H9 (cell line): ENCODE results near the gene OGFRL1. TPM values are rescaled to one million over a fixed set of nuclear protein-coding genes. Genes with fewer than 3 reads are reported as not detected.

Experiments used
- DNase-seq: peaks from one replicate; pipeline ENCODE4 v3.0.0-alpha.2; 2017
- H2AFZ ChIP-seq: one replicate; pipeline ENCODE4 v1.6.1; 2013; ENCODE audit warnings: mild to moderate bottlenecking, low read length, control low read depth, moderate library complexity
- H2AK5ac ChIP-seq: 2 replicates; pipeline ENCODE4 v1.6.1; 2013; ENCODE audit warnings: low read length, control low read depth, mixed read lengths; ENCODE audit not compliant: insufficient read length
- H2BK120ac ChIP-seq: one replicate; pipeline ENCODE4 v1.6.1; 2013; ENCODE audit warnings: low read depth, mild to moderate bottlenecking, low read length, control low read depth, inconsistent platforms; ENCODE audit not compliant: poor library complexity, severe bottlenecking
- H2BK12ac ChIP-seq: 2 replicates; pipeline ENCODE4 v1.6.1; 2013; ENCODE audit warnings: low read length, control low read depth, mixed read lengths, low read depth; ENCODE audit not compliant: insufficient read length
- H2BK15ac ChIP-seq: 2 replicates; pipeline ENCODE4 v1.6.1; 2013; ENCODE audit warnings: low read depth, low read length, control low read depth
- H2BK20ac ChIP-seq: one replicate; pipeline ENCODE4 v1.6.1; 2013; ENCODE audit warnings: low read depth, mild to moderate bottlenecking, low read length, control low read depth, inconsistent platforms; ENCODE audit not compliant: poor library complexity, severe bottlenecking
- H2BK5ac ChIP-seq: 2 replicates; pipeline ENCODE4 v1.6.1; 2013; ENCODE audit warnings: low read length, control low read depth, mixed read lengths; ENCODE audit not compliant: insufficient read length
- H3K14ac ChIP-seq: 2 replicates; pipeline ENCODE4 v1.6.1; 2013; ENCODE audit warnings: low read length, control low read depth; ENCODE audit not compliant: insufficient read depth
- H3K18ac ChIP-seq: 2 replicates; pipeline ENCODE4 v1.6.1; 2013; ENCODE audit warnings: low read depth, mild to moderate bottlenecking, mixed read lengths, low read length, control low read depth; ENCODE audit not compliant: insufficient read length
- H3K23ac ChIP-seq: 2 replicates; pipeline ENCODE4 v1.6.1; 2013; ENCODE audit warnings: low read length, control low read depth, mixed read lengths, low read depth; ENCODE audit not compliant: insufficient read length
- H3K23me2 ChIP-seq: 2 replicates; pipeline ENCODE4 v1.6.1; 2013; ENCODE audit warnings: low read depth, mild to moderate bottlenecking, mixed read lengths, low read length, control low read depth; ENCODE audit not compliant: insufficient read length, poor library complexity, severe bottlenecking
- H3K27ac ChIP-seq: 2 replicates; pipeline ENCODE4 v1.5.1; 2013; ENCODE audit warnings: low read length, control low read depth, mixed read lengths, low read depth; ENCODE audit not compliant: insufficient read length
- H3K27me3 ChIP-seq: 2 replicates; pipeline ENCODE4 v1.6.1; 2013; ENCODE audit warnings: low read length, control low read depth, inconsistent platforms; ENCODE audit not compliant: insufficient read depth
- H3K4ac ChIP-seq: 2 replicates; pipeline ENCODE4 v1.6.1; 2013; ENCODE audit warnings: low read depth, mild to moderate bottlenecking, control low read depth, inconsistent platforms, low read length, moderate library complexity
- H3K4me1 ChIP-seq: 2 replicates; pipeline ENCODE4 v1.6.1; 2013; ENCODE audit warnings: low read length, control low read depth, inconsistent platforms; ENCODE audit not compliant: insufficient read depth
- H3K4me2 ChIP-seq: 2 replicates; pipeline ENCODE4 v1.6.1; 2013; ENCODE audit warnings: low read length, control low read depth, mixed read lengths; ENCODE audit not compliant: insufficient read length, insufficient read depth
- H3K56ac ChIP-seq: 2 replicates; pipeline ENCODE4 v1.6.1; 2013; ENCODE audit warnings: low read depth, mild to moderate bottlenecking, mixed read lengths, low read length, control low read depth; ENCODE audit not compliant: insufficient read length
- H3K79me1 ChIP-seq: 2 replicates; pipeline ENCODE4 v1.6.1; 2013; ENCODE audit warnings: low read depth, mild to moderate bottlenecking, moderate library complexity, low read length, control low read depth, inconsistent platforms; ENCODE audit not compliant: insufficient read depth, poor library complexity, severe bottlenecking
- H3K79me2 ChIP-seq: 2 replicates; pipeline ENCODE4 v1.6.1; 2013; ENCODE audit warnings: low read length, control low read depth, inconsistent platforms; ENCODE audit not compliant: insufficient read depth
- H3K9ac ChIP-seq: 2 replicates; pipeline ENCODE4 v1.6.1; 2013; ENCODE audit warnings: low read length, control low read depth, mixed read lengths; ENCODE audit not compliant: insufficient read length; ENCODE audit errors: extremely low read depth
- H3K9me3 ChIP-seq: one replicate; pipeline ENCODE4 v1.6.1; 2013; ENCODE audit warnings: low read depth, low read length, inconsistent platforms; ENCODE audit not compliant: control insufficient read depth
- H3T11ph ChIP-seq: one replicate; pipeline ENCODE4 v1.6.1; 2013; ENCODE audit warnings: mild to moderate bottlenecking, low read length, control low read depth, inconsistent platforms
- H4K20me1 ChIP-seq: one replicate; pipeline ENCODE4 v1.6.1; 2013; ENCODE audit not compliant: control insufficient read depth, insufficient read length, insufficient read depth
- H4K5ac ChIP-seq: 2 replicates; pipeline ENCODE4 v1.6.1; 2013; ENCODE audit warnings: low read depth, mild to moderate bottlenecking, mixed read lengths, low read length, control low read depth; ENCODE audit not compliant: insufficient read length
- H4K8ac ChIP-seq: replicated peaks from 2 replicates; pipeline ENCODE4 v1.6.1; 2013; ENCODE audit warnings: low read length, control low read depth, mixed read lengths, low read depth; ENCODE audit not compliant: insufficient read length
- H4K91ac ChIP-seq: 2 replicates; pipeline ENCODE4 v1.6.1; 2013; ENCODE audit warnings: low read depth, mild to moderate bottlenecking, moderate library complexity, mixed read lengths, low read length, control low read depth; ENCODE audit not compliant: insufficient read length
- H3K27ac Mint-ChIP-seq, 3 experiments: 2 replicates in 2 of 3; 3 replicates in 1 of 3; pipeline ENCODE4 v1.8.0; 2020 to 2021; ENCODE audit warnings: mixed read lengths in 3 of 3, mild to moderate bottlenecking in 1 of 3, moderate library complexity in 1 of 3
- H3K27me3 Mint-ChIP-seq: 2 replicates; pipeline ENCODE4 v1.8.0; 2021; ENCODE audit warnings: low read depth, mild to moderate bottlenecking, moderate library complexity, mixed read lengths
- H3K36me3 Mint-ChIP-seq, 3 experiments: 2 replicates in 2 of 3; 3 replicates in 1 of 3; pipeline ENCODE4 v1.8.0; 2020 to 2021; ENCODE audit warnings: low read depth in 3 of 3, mixed read lengths in 3 of 3; ENCODE audit not compliant: insufficient read depth in 1 of 3
- H3K4me1 Mint-ChIP-seq, 2 experiments: 2 replicates each; pipeline ENCODE4 v1.8.0; 2020; ENCODE audit warnings: mixed read lengths in 2 of 2
- H3K4me3 Mint-ChIP-seq, 2 experiments: 2 replicates in 1 of 2; 3 replicates in 1 of 2; pipeline ENCODE4 v1.8.0; 2020 to 2021; ENCODE audit warnings: mild to moderate bottlenecking in 2 of 2, mixed read lengths in 2 of 2, moderate library complexity in 1 of 2
- H3K9me3 Mint-ChIP-seq, 2 experiments: 2 replicates in 1 of 2; 3 replicates in 1 of 2; pipeline ENCODE4 v1.8.0; 2020; ENCODE audit warnings: mild to moderate bottlenecking in 2 of 2, mixed read lengths in 2 of 2, moderate library complexity in 1 of 2
- WGBS: extraction: QIAGEN DNeasy Blood & Tissue Kit; methylation state at CpG from one replicate; pipeline ENCODE4 v1.1.7; 2013; ENCODE audit warnings: missing lambda C conversion rate, low lambda C conversion rate, mixed read lengths; ENCODE audit not compliant: insufficient read length; ENCODE audit errors: extremely low coverage; 5-methylcytosine and 5-hydroxymethylcytosine counted together
- total RNA-seq: library from RNA; stranded (reverse); gene quantifications from 2 replicates; pipeline ENCODE4 v1.2.1, GENCODE V29; 2021
- TF ChIP-seq, protein P1 (sequence below): fragments of 200-600 bp; sonication (generic); conservative IDR thresholded peaks from 3 replicates; pipeline ENCODE4 v1.8.0; 2021; ENCODE audit warnings: antibody characterized with exemption, mild to moderate bottlenecking

Gene OGFRL1
- total RNA-seq, 1 experiment from 2014 or later: 2.8 TPM

DNA sequence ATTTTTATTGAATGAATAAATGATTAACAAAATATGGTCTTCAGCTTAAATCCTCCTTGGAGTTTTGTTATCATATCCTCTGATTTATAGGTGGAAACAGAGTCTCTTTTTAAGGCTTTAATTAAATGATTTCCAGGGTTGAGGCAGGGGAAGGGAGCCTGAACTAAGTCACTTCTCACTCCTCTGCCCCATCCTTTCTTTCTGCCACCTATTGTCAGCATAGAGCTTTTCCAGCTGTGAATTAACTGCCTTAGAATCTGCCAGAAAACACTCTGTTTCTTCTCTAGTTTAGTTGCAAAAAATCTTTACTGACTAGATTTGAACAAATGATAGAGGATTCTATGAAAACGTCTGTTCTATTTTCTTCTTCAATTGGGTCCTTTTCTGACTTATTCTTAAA, 9.8 kb downstream of the OGFRL1 start:
- no peaks in the 10 kb centered on the region for H3K4me1 ChIP-seq
- H2BK5ac ChIP-seq: no peak overlapping the region
- no peak overlapping the region for H4K8ac ChIP-seq
- H3K9ac ChIP-seq: no peak overlapping the region
- H3K27me3 ChIP-seq: no peaks in the 10 kb centered on the region
- H3K56ac ChIP-seq: no peak overlapping the region
- no peak overlapping the region for H2BK12ac ChIP-seq
- no peaks in the 10 kb centered on the region for H4K20me1 ChIP-seq
- H3K4me1 Mint-ChIP-seq: peaks cover 9 to 10% of the 10 kb centered on the region in 2 experiments
- no peaks in the 10 kb centered on the region for H3K9me3 ChIP-seq
- no peak for DNase-seq
- no peak overlapping the region for H2BK20ac ChIP-seq
- H3K79me1 ChIP-seq: no peaks in the 10 kb centered on the region
- TF ChIP-seq, protein P1, sequence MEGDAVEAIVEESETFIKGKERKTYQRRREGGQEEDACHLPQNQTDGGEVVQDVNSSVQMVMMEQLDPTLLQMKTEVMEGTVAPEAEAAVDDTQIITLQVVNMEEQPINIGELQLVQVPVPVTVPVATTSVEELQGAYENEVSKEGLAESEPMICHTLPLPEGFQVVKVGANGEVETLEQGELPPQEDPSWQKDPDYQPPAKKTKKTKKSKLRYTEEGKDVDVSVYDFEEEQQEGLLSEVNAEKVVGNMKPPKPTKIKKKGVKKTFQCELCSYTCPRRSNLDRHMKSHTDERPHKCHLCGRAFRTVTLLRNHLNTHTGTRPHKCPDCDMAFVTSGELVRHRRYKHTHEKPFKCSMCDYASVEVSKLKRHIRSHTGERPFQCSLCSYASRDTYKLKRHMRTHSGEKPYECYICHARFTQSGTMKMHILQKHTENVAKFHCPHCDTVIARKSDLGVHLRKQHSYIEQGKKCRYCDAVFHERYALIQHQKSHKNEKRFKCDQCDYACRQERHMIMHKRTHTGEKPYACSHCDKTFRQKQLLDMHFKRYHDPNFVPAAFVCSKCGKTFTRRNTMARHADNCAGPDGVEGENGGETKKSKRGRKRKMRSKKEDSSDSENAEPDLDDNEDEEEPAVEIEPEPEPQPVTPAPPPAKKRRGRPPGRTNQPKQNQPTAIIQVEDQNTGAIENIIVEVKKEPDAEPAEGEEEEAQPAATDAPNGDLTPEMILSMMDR: no peak
- H3K4me2 ChIP-seq: no peak overlapping the region
- H2AFZ ChIP-seq: no peak overlapping the region
- H3K14ac ChIP-seq: no peak overlapping the region
- H3K4me3 Mint-ChIP-seq: no peak overlapping the region
- no peak overlapping the region for H3K4ac ChIP-seq
- no peaks in the 10 kb centered on the region for H3K79me2 ChIP-seq
- H3K23me2 ChIP-seq: no peaks in the 10 kb centered on the region
- H2AK5ac ChIP-seq: no peak overlapping the region
- no peak overlapping the region for H3K23ac ChIP-seq
- no CpG with 5 or more reads among the region's 1 CpG for WGBS
- no peak overlapping the region for H4K5ac ChIP-seq
- no peak overlapping the region for H2BK15ac ChIP-seq
- H4K91ac ChIP-seq: no peak overlapping the region
- H3K27ac Mint-ChIP-seq: 0 out of 7 replicates have a peak overlapping the region, but pooled peaks of 1 of the 3 experiments have one; percentile 20
- no peak overlapping the region for H3K27ac ChIP-seq
- H3K27me3 Mint-ChIP-seq: no peaks in the 10 kb centered on the region
- no peaks in the 10 kb centered on the region for H3K9me3 Mint-ChIP-seq
- peaks cover 0 to 15% (median 2%) of the 10 kb centered on the region in 3 experiments; a peak in 4 of 7 replicates for H3K36me3 Mint-ChIP-seq
- H2BK120ac ChIP-seq: no peak overlapping the region
- H3K18ac ChIP-seq: no peak overlapping the region
- no peak overlapping the region for H3T11ph ChIP-seq
